ENCODE measurements around the gene CBLB.

Gene CBLB

DNA sequence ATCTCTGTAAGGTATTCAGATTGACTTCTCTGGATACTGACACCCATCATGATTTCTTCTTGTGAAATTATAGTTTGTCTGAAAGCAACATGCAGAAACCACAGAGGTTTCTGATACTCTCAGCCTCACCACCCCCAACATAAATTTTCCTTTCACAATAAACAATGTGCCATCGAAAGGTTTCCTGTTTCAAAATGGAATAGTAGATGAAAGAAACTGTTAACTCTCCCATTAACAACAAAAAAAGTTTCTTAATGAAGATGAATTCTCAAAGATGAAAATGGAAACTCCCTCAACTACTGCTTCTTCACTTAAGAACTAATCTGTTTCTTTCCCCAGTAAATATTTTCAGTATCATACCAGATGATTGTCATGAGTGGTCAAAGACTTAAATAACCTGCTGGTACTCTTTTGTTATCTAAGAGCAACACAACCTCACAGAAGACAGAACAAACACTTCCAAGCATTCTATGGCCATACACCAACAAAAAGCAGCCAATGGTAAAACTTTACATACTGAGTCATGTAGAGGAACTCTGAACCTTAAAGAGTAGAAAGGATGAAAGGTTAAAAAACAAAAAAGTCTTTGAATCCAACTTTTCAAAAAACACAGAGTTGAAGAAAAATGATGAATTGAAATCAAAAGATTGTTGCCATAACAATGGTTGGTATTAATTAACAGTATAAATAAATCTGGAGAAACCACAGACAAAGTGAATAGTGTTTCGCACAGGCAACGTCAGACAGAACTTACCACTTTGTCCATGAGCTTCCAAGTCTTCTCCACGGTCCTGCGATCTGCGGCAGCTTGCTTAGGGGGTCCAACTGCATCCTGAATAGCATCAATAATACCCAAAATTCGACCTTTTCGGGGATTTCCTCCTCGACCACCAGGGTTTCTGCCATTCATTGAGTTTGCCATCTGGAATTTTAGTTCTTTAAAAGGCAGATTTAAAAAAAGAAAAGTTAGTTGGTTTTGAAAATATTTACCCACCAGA lies 1.9 kb downstream of the CBLB start:
- peak in 1 of 2 donors; percentile 65 for DNase-seq
- Histone ChIP-seq H2BK12ac (ENCODE audit: low read length) (no peak overlapping the region), H3K79me2 (ENCODE audit: control insufficient read depth, insufficient read depth, low read length, poor library complexity) (peaks cover 10% of the 10 kb centered on the region), H3K4ac (ENCODE audit: low read depth, low read length) (peak overlapping the region; percentile 97), H3K9me3 (ENCODE audit: insufficient read depth, low read depth, low read length) (no peaks in the 10 kb centered on the region), H3K79me1 (ENCODE audit: low read length) (peaks cover 14% of the 10 kb centered on the region), H3K14ac (ENCODE audit: low read length) (no peak overlapping the region), H4K91ac (ENCODE audit: low read depth, low read length) (no peak overlapping the region), H3K36me3 (ENCODE audit: control insufficient read depth in 1 of 2, insufficient read depth in 2 of 2, low read length in 2 of 2) (peaks cover 0 to 2% of the 10 kb centered on the region in 2 experiments), H2AFZ (ENCODE audit: insufficient read depth, low read length, poor library complexity) (no peak overlapping the region), H2BK120ac (ENCODE audit: insufficient read depth, low read length, poor library complexity) (peak overlapping the region; percentile 70), H3K9ac (ENCODE audit: low read length) (peak overlapping the region; percentile 81), H3K27ac (ENCODE audit: low read depth, low read length) (peak overlapping the region; percentile 37), H3K18ac (ENCODE audit: low read length) (peak overlapping the region; percentile 74), H3K4me1 (ENCODE audit: control insufficient read depth in 1 of 2, insufficient read depth in 2 of 2, low read length in 2 of 2) (peaks cover 0 to 2% of the 10 kb centered on the region in 2 experiments), H3K4me2 (ENCODE audit: low read length) (peak overlapping the region; percentile 75), H2BK5ac (ENCODE audit: low read depth, low read length, poor library complexity) (no peak overlapping the region), H2AK5ac (ENCODE audit: low read length) (no peak overlapping the region), H3K23ac (ENCODE audit: low read length) (peak overlapping the region; percentile 91), H3K27me3 (ENCODE audit: insufficient read depth, low read length) (no peaks in the 10 kb centered on the region), H4K12ac (ENCODE audit: low read depth, low read length) (no peak overlapping the region), H3K4me3 (ENCODE audit: low read depth, low read length) (peak overlapping the region; percentile 59), H4K8ac (ENCODE audit: low read depth, low read length) (no peak overlapping the region)
- WGBS (ENCODE audit: extremely low coverage, insufficient coverage, insufficient read length): no CpG with 5 or more reads among the region's 9 CpGs

DNA sequence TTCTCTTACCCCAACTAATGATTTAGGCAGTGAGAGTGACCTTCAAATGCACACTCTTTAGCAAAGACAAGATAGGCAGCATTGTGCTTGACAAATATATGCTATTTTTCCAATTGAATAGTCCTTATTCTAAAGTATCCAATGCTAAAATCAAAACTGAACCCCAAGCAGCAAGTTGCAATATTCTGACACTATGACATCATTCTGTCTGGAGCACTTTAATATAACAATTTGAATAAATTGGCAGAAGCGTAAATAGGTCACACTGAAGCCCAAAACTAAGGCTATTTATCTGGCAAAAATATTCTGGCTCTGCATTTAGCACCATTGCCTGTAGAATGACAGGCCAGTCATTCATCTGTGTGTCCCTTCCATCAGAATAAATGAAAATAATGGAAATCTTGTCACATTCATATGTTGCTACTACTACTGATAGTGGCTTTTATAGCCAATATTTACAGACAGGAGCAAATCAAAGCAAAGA lies 2.9 kb downstream of the CBLB start:
- Histone ChIP-seq H4K12ac (ENCODE audit: low read depth, low read length) (no peak overlapping the region), H3K9me3 (ENCODE audit: insufficient read depth, low read depth, low read length) (no peaks in the 10 kb centered on the region), H3K18ac (ENCODE audit: low read length) (no peak overlapping the region), H3K4ac (ENCODE audit: low read depth, low read length) (no peak overlapping the region), H3K4me3 (ENCODE audit: low read depth, low read length) (no peak overlapping the region), H3K27me3 (ENCODE audit: insufficient read depth, low read length) (no peaks in the 10 kb centered on the region), H4K91ac (ENCODE audit: low read depth, low read length) (no peak overlapping the region), H3K4me1 (ENCODE audit: control insufficient read depth in 1 of 2, insufficient read depth in 2 of 2, low read length in 2 of 2) (peaks cover 0 to 2% of the 10 kb centered on the region in 2 experiments), H2BK5ac (ENCODE audit: low read depth, low read length, poor library complexity) (no peak overlapping the region), H3K9ac (ENCODE audit: low read length) (no peak overlapping the region), H3K79me1 (ENCODE audit: low read length) (peaks cover 14% of the 10 kb centered on the region), H3K14ac (ENCODE audit: low read length) (no peak overlapping the region), H2BK12ac (ENCODE audit: low read length) (no peak overlapping the region), H3K36me3 (ENCODE audit: control insufficient read depth in 1 of 2, insufficient read depth in 2 of 2, low read length in 2 of 2) (peaks cover 0 to 2% of the 10 kb centered on the region in 2 experiments), H3K27ac (ENCODE audit: low read depth, low read length) (no peak overlapping the region), H3K4me2 (ENCODE audit: low read length) (no peak overlapping the region), H3K79me2 (ENCODE audit: control insufficient read depth, insufficient read depth, low read length, poor library complexity) (peaks cover 10% of the 10 kb centered on the region), H4K8ac (ENCODE audit: low read depth, low read length) (no peak overlapping the region), H2AK5ac (ENCODE audit: low read length) (no peak overlapping the region), H2AFZ (ENCODE audit: insufficient read depth, low read length, poor library complexity) (no peak overlapping the region), H3K23ac (ENCODE audit: low read length) (no peak overlapping the region), H2BK120ac (ENCODE audit: insufficient read depth, low read length, poor library complexity) (no peak overlapping the region)
- no peak for DNase-seq
- no CpG with 5 or more reads among the region's 1 CpG for WGBS (ENCODE audit: extremely low coverage, insufficient coverage, insufficient read length)

DNA sequence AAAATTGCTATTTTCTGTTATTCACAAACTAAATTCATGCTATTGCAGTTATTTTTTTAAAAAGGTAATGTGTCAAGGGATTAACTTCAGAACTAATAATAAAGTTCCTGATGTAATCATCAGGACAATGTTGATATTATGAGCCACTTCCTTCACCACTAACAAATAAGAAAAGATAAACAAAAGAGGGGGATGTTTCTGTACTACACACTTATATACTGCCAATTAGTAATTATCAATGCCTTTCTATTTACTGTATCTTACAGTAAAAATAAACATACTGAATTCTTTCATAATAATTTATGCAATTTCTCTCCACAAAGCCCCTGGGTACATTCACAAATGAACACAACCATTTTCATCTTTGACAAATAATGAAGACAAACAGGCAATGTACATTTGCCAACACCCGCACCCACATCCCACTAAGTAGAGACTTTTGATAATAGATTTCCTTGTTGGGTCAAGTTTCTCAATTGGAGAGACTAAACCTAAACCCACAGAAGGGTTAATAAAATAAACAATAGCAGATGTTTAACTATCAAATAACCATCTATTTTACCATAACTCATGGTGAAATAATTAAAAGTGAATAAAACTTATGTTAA lies 3.7 kb downstream of the CBLB start:
- H2BK120ac ChIP-seq (ENCODE audit: insufficient read depth, low read length, poor library complexity): no peak overlapping the region

DNA sequence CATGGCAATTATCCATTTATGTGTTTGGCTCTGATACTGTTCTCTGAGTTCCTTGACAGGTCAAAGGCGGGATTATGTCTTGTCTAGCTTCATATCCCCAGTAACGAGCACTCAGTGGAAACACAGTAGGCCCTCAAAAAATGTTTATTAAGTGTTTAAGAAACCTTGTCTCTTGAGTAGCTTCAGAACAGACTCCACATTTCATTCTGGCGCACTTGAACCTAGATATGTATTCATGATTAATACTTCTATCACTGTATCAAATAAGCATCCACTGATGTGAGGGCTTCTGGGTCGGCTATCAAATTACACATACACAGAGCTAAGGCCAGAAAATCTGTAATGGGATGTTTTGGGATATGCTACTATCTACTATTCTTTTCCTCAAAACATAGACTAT lies 4.6 kb downstream of the CBLB start:
- no peak overlapping the region for H2BK12ac ChIP-seq (ENCODE audit: low read length)
- H3K79me2 ChIP-seq (ENCODE audit: control insufficient read depth, insufficient read depth, low read length, poor library complexity): peaks cover 10% of the 10 kb centered on the region
- no CpG with 5 or more reads among the region's 4 CpGs for WGBS (ENCODE audit: extremely low coverage, insufficient coverage, insufficient read length)
- no peak overlapping the region for H3K27ac ChIP-seq (ENCODE audit: low read depth, low read length)
- H2AFZ ChIP-seq (ENCODE audit: insufficient read depth, low read length, poor library complexity): no peak overlapping the region
- no peak overlapping the region for H3K4me3 ChIP-seq (ENCODE audit: low read depth, low read length)
- H2AK5ac ChIP-seq (ENCODE audit: low read length): no peak overlapping the region
- no peak overlapping the region for H3K4ac ChIP-seq (ENCODE audit: low read depth, low read length)
- no peak overlapping the region for H3K18ac ChIP-seq (ENCODE audit: low read length)
- H3K23ac ChIP-seq (ENCODE audit: low read length): no peak overlapping the region
- no peaks in the 10 kb centered on the region for H3K27me3 ChIP-seq (ENCODE audit: insufficient read depth, low read length)
- H3K4me1 ChIP-seq (ENCODE audit: control insufficient read depth in 1 of 2, insufficient read depth in 2 of 2, low read length in 2 of 2): peaks cover 0 to 2% of the 10 kb centered on the region in 2 experiments
- no peak overlapping the region for H2BK5ac ChIP-seq (ENCODE audit: low read depth, low read length, poor library complexity)
- no peak overlapping the region for H4K91ac ChIP-seq (ENCODE audit: low read depth, low read length)
- no peak overlapping the region for H3K9ac ChIP-seq (ENCODE audit: low read length)
- H3K9me3 ChIP-seq (ENCODE audit: insufficient read depth, low read depth, low read length): no peaks in the 10 kb centered on the region
- H4K8ac ChIP-seq (ENCODE audit: low read depth, low read length): no peak overlapping the region
- no peak for DNase-seq
- peaks cover 14% of the 10 kb centered on the region for H3K79me1 ChIP-seq (ENCODE audit: low read length)
- H2BK120ac ChIP-seq (ENCODE audit: insufficient read depth, low read length, poor library complexity): no peak overlapping the region
- no peak overlapping the region for H4K12ac ChIP-seq (ENCODE audit: low read depth, low read length)
- H3K36me3 ChIP-seq (ENCODE audit: control insufficient read depth in 1 of 2, insufficient read depth in 2 of 2, low read length in 2 of 2): peaks cover 0 to 2% of the 10 kb centered on the region in 2 experiments
- H3K14ac ChIP-seq (ENCODE audit: low read length): no peak overlapping the region
- H3K4me2 ChIP-seq (ENCODE audit: low read length): no peak overlapping the region

More for the DNA sequence above, 3.7 kb downstream of the CBLB start:
- H2BK12ac ChIP-seq (ENCODE audit: low read length): no peak overlapping the region
- H2AK5ac ChIP-seq (ENCODE audit: low read length): no peak overlapping the region
- no peak for DNase-seq
- no peak overlapping the region for H4K8ac ChIP-seq (ENCODE audit: low read depth, low read length)
- H4K91ac ChIP-seq (ENCODE audit: low read depth, low read length): no peak overlapping the region
- H3K4me2 ChIP-seq (ENCODE audit: low read length): no peak overlapping the region
- no peak overlapping the region for H2BK5ac ChIP-seq (ENCODE audit: low read depth, low read length, poor library complexity)
- H3K27ac ChIP-seq (ENCODE audit: low read depth, low read length): no peak overlapping the region
- H4K12ac ChIP-seq (ENCODE audit: low read depth, low read length): no peak overlapping the region
- no peak overlapping the region for H3K4ac ChIP-seq (ENCODE audit: low read depth, low read length)
- no CpG with 5 or more reads among the region's 1 CpG for WGBS (ENCODE audit: extremely low coverage, insufficient coverage, insufficient read length)
- peaks cover 10% of the 10 kb centered on the region for H3K79me2 ChIP-seq (ENCODE audit: control insufficient read depth, insufficient read depth, low read length, poor library complexity)
- H3K36me3 ChIP-seq (ENCODE audit: control insufficient read depth in 1 of 2, insufficient read depth in 2 of 2, low read length in 2 of 2): peaks cover 0 to 2% of the 10 kb centered on the region in 2 experiments
- H3K4me3 ChIP-seq (ENCODE audit: low read depth, low read length): no peak overlapping the region
- no peak overlapping the region for H3K23ac ChIP-seq (ENCODE audit: low read length)
- H2AFZ ChIP-seq (ENCODE audit: insufficient read depth, low read length, poor library complexity): no peak overlapping the region
- peaks cover 0 to 2% of the 10 kb centered on the region in 2 experiments for H3K4me1 ChIP-seq (ENCODE audit: control insufficient read depth in 1 of 2, insufficient read depth in 2 of 2, low read length in 2 of 2)
- peaks cover 14% of the 10 kb centered on the region for H3K79me1 ChIP-seq (ENCODE audit: low read length)
- H3K9me3 ChIP-seq (ENCODE audit: insufficient read depth, low read depth, low read length): no peaks in the 10 kb centered on the region
- no peak overlapping the region for H3K18ac ChIP-seq (ENCODE audit: low read length)
- H3K27me3 ChIP-seq (ENCODE audit: insufficient read depth, low read length): no peaks in the 10 kb centered on the region
- no peak overlapping the region for H3K14ac ChIP-seq (ENCODE audit: low read length)
- H3K9ac ChIP-seq (ENCODE audit: low read length): no peak overlapping the region

Data from trophoblast cell (in vitro differentiated cells and primary cell).